H1 (cell line): Measurements from ENCODE around the gene AAMP. TPM values are rescaled to one million over a fixed set of nuclear protein-coding genes. Genes with fewer than 3 reads are reported as not detected.

Experiments used
- CTCF ChIA-PET: fragments of 300-600 bp; sonication (Branson Sonifier 250); formaldehyde crosslinking; loops from one replicate; lab custom pipeline; 2021; ENCODE audit not compliant: partially characterized antibody; lab: Charles Lee
- POLR2A ChIA-PET: fragments of 300-600 bp; sonication (Branson Sonifier 250); formaldehyde crosslinking; loops from one replicate; lab custom pipeline; 2021; ENCODE audit warnings: inconsistent platforms; ENCODE audit not compliant: partially characterized antibody; lab: Charles Lee
- DNase-seq, 2 experiments: peaks; one replicate each; pipeline versions ENCODE4 v3.0.0 to v3.0.0-alpha.2; 2010 to 2022; ENCODE audit warnings: low spot score in 2 of 2, low read depth in 1 of 2, mixed read lengths in 1 of 2
- FAIRE-seq: peaks from 2 replicates; lab custom pipeline; 2011; peaks lifted over from hg19 to GRCh38; lab: Jason Lieb, UNC
- H2AFZ ChIP-seq: 2 replicates; pipeline ENCODE4 v1.8.1; 2012; ENCODE audit warnings: low read length, inconsistent platforms
- H2AK5ac ChIP-seq: 2 replicates; pipeline ENCODE4 v1.6.1; 2013; ENCODE audit warnings: low read depth, low read length
- H2BK120ac ChIP-seq: replicated peaks from 2 replicates; pipeline ENCODE3; 2013; ENCODE audit warnings: low read depth, low read length, inconsistent platforms
- H2BK12ac ChIP-seq: 2 replicates; pipeline ENCODE4 v1.6.1; 2013; ENCODE audit warnings: low read depth, low read length
- H2BK15ac ChIP-seq: 2 replicates; pipeline ENCODE4 v1.6.1; 2013; ENCODE audit warnings: low read length
- H2BK20ac ChIP-seq: 2 replicates; pipeline ENCODE4 v1.6.1; 2013; ENCODE audit warnings: low read length
- H2BK5ac ChIP-seq: 2 replicates; pipeline ENCODE4 v1.6.1; 2013; ENCODE audit warnings: low read depth, low read length
- H3K14ac ChIP-seq: 2 replicates; pipeline ENCODE4 v1.6.1; 2013; ENCODE audit warnings: inconsistent platforms; ENCODE audit not compliant: insufficient read length
- H3K18ac ChIP-seq: 2 replicates; pipeline ENCODE4 v1.6.1; 2013; ENCODE audit warnings: low read length; ENCODE audit errors: extremely low read depth
- H3K23ac ChIP-seq: 2 replicates; pipeline ENCODE4 v1.6.1; 2013; ENCODE audit warnings: inconsistent platforms; ENCODE audit not compliant: insufficient read length
- H3K23me2 ChIP-seq: 2 replicates; pipeline ENCODE4 v1.6.1; 2013; ENCODE audit warnings: low read depth, low read length
- H3K27ac ChIP-seq: 2 replicates; pipeline ENCODE4 v1.6.1; 2011; ENCODE audit warnings: low read depth, low read length, inconsistent platforms
- H3K27me3 ChIP-seq, 4 experiments: replicated peaks in 1 of 4; 1 replicate in 1 of 4; 2 replicates in 3 of 4; pipeline versions ENCODE4 v1.6.1 to v1.8.1; 2011 to 2013; ENCODE audit warnings: low read length in 3 of 4, mild to moderate bottlenecking in 3 of 4, inconsistent platforms in 2 of 4, mixed read lengths in 2 of 4, moderate library complexity in 1 of 4; ENCODE audit not compliant: control insufficient read depth in 3 of 4, insufficient read depth in 3 of 4; ENCODE audit errors: extremely low read depth in 1 of 4
- H3K36me3 ChIP-seq, 4 experiments: 2 replicates each; pipeline versions ENCODE4 v1.6.1 to v1.8.1; 2011 to 2013; ENCODE audit warnings: mild to moderate bottlenecking in 4 of 4, low read length in 3 of 4, moderate library complexity in 2 of 4, control low read depth in 1 of 4, inconsistent platforms in 1 of 4; ENCODE audit not compliant: insufficient read depth in 4 of 4, control insufficient read depth in 2 of 4
- H3K4ac ChIP-seq: replicated peaks from 2 replicates; pipeline ENCODE3; 2013; ENCODE audit warnings: low read length, low read depth, mixed read lengths, inconsistent platforms; ENCODE audit not compliant: insufficient read length
- H3K4me1 ChIP-seq, 4 experiments: replicated peaks in 1 of 4; 1 replicate in 1 of 4; 2 replicates in 3 of 4; pipeline versions ENCODE4 v1.6.1 to v1.8.1; 2011 to 2013; ENCODE audit warnings: low read length in 3 of 4, inconsistent platforms in 2 of 4, mixed read lengths in 1 of 4; ENCODE audit not compliant: insufficient read depth in 4 of 4, control insufficient read depth in 3 of 4
- H3K4me2 ChIP-seq, 2 experiments: 2 replicates each; pipeline versions ENCODE4 v1.6.1 to v1.8.1; 2011 to 2013; ENCODE audit warnings: low read depth in 2 of 2, low read length in 2 of 2, control low read depth in 1 of 2, inconsistent platforms in 1 of 2, mild to moderate bottlenecking in 1 of 2; ENCODE audit not compliant: insufficient read depth in 1 of 2
- H3K4me3 ChIP-seq, 4 experiments: fragments of 200-600, 300-600 bp in 1 of 4; sonication (generic), shearing (Covaris generic), sonication (Bioruptor Twin) in 1 of 4; 2 replicates each; pipeline versions ENCODE4 v1.5.1 to v1.8.1; 2011 to 2016; ENCODE audit warnings: low read length in 4 of 4, low read depth in 3 of 4, control low read depth in 2 of 4, inconsistent platforms in 2 of 4, mild to moderate bottlenecking in 2 of 4, mixed read lengths in 1 of 4, moderate library complexity in 1 of 4; ENCODE audit not compliant: insufficient read depth in 2 of 4; ENCODE audit errors: extremely low read depth in 1 of 4
- H3K56ac ChIP-seq: replicated peaks from 2 replicates; pipeline ENCODE3; 2013; ENCODE audit warnings: low read depth, mild to moderate bottlenecking, mixed read lengths, low read length, inconsistent platforms; ENCODE audit not compliant: insufficient read length
- H3K79me1 ChIP-seq: 2 replicates; pipeline ENCODE4 v1.6.1; 2013; ENCODE audit warnings: low read depth, low read length, control low read depth
- H3K79me2 ChIP-seq, 2 experiments: 2 replicates each; pipeline versions ENCODE4 v1.6.1 to v1.8.1; 2012 to 2013; ENCODE audit warnings: low read length in 2 of 2, mild to moderate bottlenecking in 2 of 2, inconsistent platforms in 1 of 2; ENCODE audit not compliant: insufficient read depth in 2 of 2, control insufficient read depth in 1 of 2
- H3K9ac ChIP-seq, 4 experiments: replicated peaks in 1 of 4; 1 replicate in 1 of 4; 2 replicates in 3 of 4; pipeline versions ENCODE4 v1.6.1 to v1.8.1; 2011 to 2013; ENCODE audit warnings: low read depth in 3 of 4, low read length in 3 of 4, control low read depth in 2 of 4, mild to moderate bottlenecking in 2 of 4, moderate library complexity in 2 of 4, inconsistent platforms in 1 of 4; ENCODE audit errors: extremely low read depth in 1 of 4
- H3K9me3 ChIP-seq, 2 experiments: 2 replicates each; pipeline versions ENCODE4 v1.6.1 to v1.8.1; 2012 to 2013; ENCODE audit warnings: mild to moderate bottlenecking in 2 of 2, moderate library complexity in 2 of 2, control low read depth in 1 of 2, inconsistent platforms in 1 of 2, low read depth in 1 of 2, low read length in 1 of 2, mixed read lengths in 1 of 2; ENCODE audit not compliant: insufficient read depth in 2 of 2
- H4K20me1 ChIP-seq, 2 experiments: replicated peaks in 1 of 2; 2 replicates each; pipeline versions ENCODE3 to v1.8.1; 2011 to 2013; ENCODE audit warnings: inconsistent platforms in 2 of 2, low read length in 2 of 2, mild to moderate bottlenecking in 1 of 2; ENCODE audit not compliant: insufficient read depth in 2 of 2, control insufficient read depth in 1 of 2
- H4K5ac ChIP-seq: 2 replicates; pipeline ENCODE4 v1.6.1; 2013; ENCODE audit warnings: low read length, low read depth, mixed read lengths, inconsistent platforms; ENCODE audit not compliant: insufficient read length
- H4K8ac ChIP-seq: 2 replicates; pipeline ENCODE4 v1.8.0; 2013; ENCODE audit warnings: mild to moderate bottlenecking, moderate library complexity, low read length, inconsistent platforms; ENCODE audit not compliant: insufficient read depth; ENCODE audit errors: extremely low read depth
- H4K91ac ChIP-seq: replicated peaks from 2 replicates; pipeline ENCODE3; 2013; ENCODE audit warnings: low read length, mixed read lengths, inconsistent platforms; ENCODE audit not compliant: insufficient read length
- ASH2L ChIP-seq: fragments of 200-600, 300-600 bp; sonication (generic); IDR thresholded peaks from one replicate; pipeline ENCODE4 v1.7.1; 2017; ENCODE audit warnings: low read length
- BCL11A ChIP-seq, 2 experiments: IDR thresholded peaks; one replicate each; pipeline ENCODE4 v1.6.1; 2011; ENCODE audit warnings: low read depth in 2 of 2, low read length in 2 of 2, mild to moderate bottlenecking in 2 of 2
- CEBPB ChIP-seq: IDR thresholded peaks from 2 replicates; pipeline ENCODE4 v1.6.1; 2012; ENCODE audit warnings: low read depth, low read length
- EGR1 ChIP-seq: IDR thresholded peaks from 2 replicates; pipeline ENCODE4 v1.6.1; 2011; ENCODE audit warnings: low read depth, low read length, borderline replicate concordance
- JUND ChIP-seq: IDR thresholded peaks from 2 replicates; pipeline ENCODE4 v1.6.1; 2011; ENCODE audit warnings: mild to moderate bottlenecking, improper control_type of control experiment, low read length
- POLR2A ChIP-seq, 2 experiments: IDR thresholded peaks; 1 replicate in 1 of 2; 2 replicates in 1 of 2; pipeline ENCODE4 v1.6.1; 2011; ENCODE audit warnings: low read depth in 2 of 2, low read length in 2 of 2, mild to moderate bottlenecking in 2 of 2; ENCODE audit errors: control extremely low read depth in 1 of 2
- POLR2AphosphoS5 ChIP-seq: IDR thresholded peaks from 2 replicates; pipeline ENCODE4 v1.6.1; 2011; ENCODE audit warnings: low read depth, low read length
- RNF2 ChIP-seq: fragments of 200-900, 300-1000 bp; sonication (generic); IDR thresholded peaks from 2 replicates; pipeline ENCODE4 v1.7.1; 2016; ENCODE audit warnings: borderline replicate concordance, low read depth, mild to moderate bottlenecking, antibody characterized with exemption, low read length; ENCODE audit not compliant: poor library complexity, severe bottlenecking; ENCODE audit errors: missing control alignments
- SIRT6 ChIP-seq: IDR thresholded peaks from one replicate; pipeline ENCODE4 v1.7.1; 2012; ENCODE audit warnings: low read length, inconsistent platforms
- SP4 ChIP-seq: IDR thresholded peaks from 2 replicates; pipeline ENCODE4 v1.6.1; 2012; ENCODE audit warnings: low read length, inconsistent platforms
- SRF ChIP-seq: IDR thresholded peaks from 2 replicates; pipeline ENCODE4 v1.6.1; 2011; ENCODE audit warnings: mild to moderate bottlenecking, low read depth, low read length, moderate library complexity
- TAF7 ChIP-seq: optimal IDR thresholded peaks from 2 replicates; pipeline ENCODE3; 2011; ENCODE audit warnings: low read depth, mild to moderate bottlenecking, inconsistent platforms, low read length, moderate library complexity, borderline replicate concordance
- WGBS, 2 experiments: shearing (Covaris generic) in 1 of 2; methylation state at CpG; one replicate each; pipeline versions ENCODE4 v1.1.6 to v1.1.7; 2013 to 2015; ENCODE audit warnings: low lambda C conversion rate in 2 of 2, mixed read lengths in 2 of 2, inconsistent platforms in 1 of 2, low coverage in 1 of 2, missing lambda C conversion rate in 1 of 2; ENCODE audit not compliant: insufficient replicate concordance in 2 of 2, insufficient coverage in 1 of 2, insufficient read length in 1 of 2; ENCODE audit errors: extremely low coverage in 1 of 2, missing lambda C conversion rate in 1 of 2; 5-methylcytosine and 5-hydroxymethylcytosine counted together
- polyA plus RNA-seq, 7 experiments: library from polyadenylated mRNA; depleted of rRNA in 3 of 7; stranded (reverse) in 5 of 7; unstranded in 2 of 7; fragments of >200 nt in 5 of 7; fragments of 200-250 nt in 2 of 7; gene quantifications; 1 replicate in 5 of 7; 2 replicates in 1 of 7; 4 replicates in 1 of 7; pipeline versions ENCODE4 v1.2.1 to v1.2.3, GENCODE V29; 2011 to 2013; ENCODE audit warnings: missing spikeins in 2 of 7, mixed read lengths in 2 of 7
- total RNA-seq: library from RNA; stranded (reverse); fragmentation: NEBNext Ultra II Directional; extraction: Animal tissue kit (Norgen Biotek cat#: 25700); gene quantifications from 2 replicates; pipeline ENCODE4 v1.2.1, GENCODE V29; 2021

Gene AAMP
- total and polyA plus RNA-seq, 2 of the 8 experiments (the other 6 are each of a cell fraction or from before 2014, with no cell fraction given) = 119 to 125 TPM

DNA sequence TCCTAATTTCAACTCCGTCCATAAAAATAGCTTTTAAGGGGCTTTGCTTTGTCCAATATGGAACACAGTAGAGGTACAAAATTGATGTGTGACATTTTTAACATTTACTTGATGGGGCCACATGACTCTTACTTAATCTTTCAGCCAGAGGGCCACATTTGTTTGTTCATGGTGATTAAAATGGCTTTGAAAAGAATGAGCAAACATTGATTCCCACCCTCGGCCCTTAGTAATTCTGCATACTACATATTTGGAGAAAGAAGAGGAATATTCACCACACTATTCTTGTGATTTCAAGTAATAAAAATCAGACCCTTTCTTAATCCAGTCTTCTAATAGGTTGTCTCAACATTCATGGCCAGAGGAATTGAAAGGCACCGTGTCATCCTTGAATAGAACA is 35.4 kb downstream of the AAMP start:
- WGBS, 2 experiments = 57% methylated on average over 3 of the region's 3 CpGs; no CpG with 5 or more reads in 1 of the 2 experiments
- Histone ChIP-seq H3K18ac (no peak overlapping the region), H3K14ac (no peak overlapping the region), H3K23ac (no peak overlapping the region), H3K4me3 (no peak overlapping the region), H4K5ac (no peak overlapping the region), H3K4me2 (no peak overlapping the region), H2BK120ac (no peak overlapping the region), H2AK5ac (no peak overlapping the region), H3K27me3 (no peaks in the 10 kb centered on the region), H3K23me2 (no peaks in the 10 kb centered on the region), H4K91ac (no peak overlapping the region), H2BK12ac (no peak overlapping the region), H3K4ac (no peak overlapping the region), H3K4me1 (no peaks in the 10 kb centered on the region), H3K56ac (no peak overlapping the region), H3K9ac (no peak overlapping the region), H3K36me3 (peaks cover 27 to 82% (median 60%) of the 10 kb centered on the region in 4 experiments), H3K9me3 (no peaks in the 10 kb centered on the region), H2BK20ac (no peak overlapping the region), H3K79me1 (no peaks in the 10 kb centered on the region), H4K8ac (no peak overlapping the region), H4K20me1 (peaks cover 0 to 1% of the 10 kb centered on the region in 2 experiments), H2BK5ac (no peak overlapping the region), H2AFZ (no peak overlapping the region), H3K27ac (no peak overlapping the region), H2BK15ac (no peak overlapping the region), H3K79me2 (no peaks in the 10 kb centered on the region)
- FAIRE-seq (no peak), DNase-seq (no peak)
- ChIA-PET CTCF (interaction anchor here (0.6 to 1.8 kb wide), 4 partner anchors 12 to 54 kb away, joined by 3 to 5 read pairs (median 4); no protein-coding TSS in a partner anchor), POLR2A (interaction anchor here (1.0 to 1.1 kb wide), 2 partner anchors 12 kb away, joined by 3 to 4 read pairs; no protein-coding TSS in a partner anchor)
- TF ChIP-seq POLR2AphosphoS5 = no peak
- no peak for TF ChIP-seq POLR2A (IDR thresholded peaks at IDR 0.05; ENCODE audit: control extremely low read depth in 1 of 2, low read depth in 2 of 2, low read length in 2 of 2)
- no peak for TF ChIP-seq CEBPB
- TF ChIP-seq ASH2L = no peak
- no peak for TF ChIP-seq TAF7
- no peak for TF ChIP-seq JUND
- no peak for TF ChIP-seq EGR1
- TF ChIP-seq BCL11A (IDR thresholded peaks at IDR 0.05; ENCODE audit: low read depth in 2 of 2, low read length in 2 of 2) = no peak
- TF ChIP-seq SRF = no peak
- TF ChIP-seq SIRT6 = no peak
- TF ChIP-seq SP4 = no peak
- TF ChIP-seq RNF2 = no peak
